PC-3 (cell line): ENCODE results near the gene CSH1.
"Not testable (repeated sequence)": the region's sequence is repeated elsewhere in the genome, so short reads cannot be mapped to it uniquely, and the experiment has no call there.

Experiments
- EZH2 ChIP-seq: fragments of 300-600 bp; sonication (generic); IDR thresholded peaks from one replicate; pipeline ENCODE4 v1.6.1; 2017; ENCODE audit warnings: antibody characterized with exemption, mild to moderate bottlenecking, low read length; ENCODE audit not compliant: unreplicated experiment
- EZH2phosphoT487 ChIP-seq: fragments of 300-600 bp; sonication (generic); IDR thresholded peaks from 2 replicates; pipeline ENCODE4 v1.6.1; 2018; ENCODE audit warnings: mild to moderate bottlenecking, antibody characterized with exemption, low read length, borderline replicate concordance
- TF ChIP-seq, protein P1 (sequence below): fragments of 300-600 bp; sonication (generic); conservative IDR thresholded peaks from 2 replicates; pipeline ENCODE4 v1.5.1; 2017; ENCODE audit warnings: antibody characterized with exemption, low read depth, mild to moderate bottlenecking, low read length

DNA sequence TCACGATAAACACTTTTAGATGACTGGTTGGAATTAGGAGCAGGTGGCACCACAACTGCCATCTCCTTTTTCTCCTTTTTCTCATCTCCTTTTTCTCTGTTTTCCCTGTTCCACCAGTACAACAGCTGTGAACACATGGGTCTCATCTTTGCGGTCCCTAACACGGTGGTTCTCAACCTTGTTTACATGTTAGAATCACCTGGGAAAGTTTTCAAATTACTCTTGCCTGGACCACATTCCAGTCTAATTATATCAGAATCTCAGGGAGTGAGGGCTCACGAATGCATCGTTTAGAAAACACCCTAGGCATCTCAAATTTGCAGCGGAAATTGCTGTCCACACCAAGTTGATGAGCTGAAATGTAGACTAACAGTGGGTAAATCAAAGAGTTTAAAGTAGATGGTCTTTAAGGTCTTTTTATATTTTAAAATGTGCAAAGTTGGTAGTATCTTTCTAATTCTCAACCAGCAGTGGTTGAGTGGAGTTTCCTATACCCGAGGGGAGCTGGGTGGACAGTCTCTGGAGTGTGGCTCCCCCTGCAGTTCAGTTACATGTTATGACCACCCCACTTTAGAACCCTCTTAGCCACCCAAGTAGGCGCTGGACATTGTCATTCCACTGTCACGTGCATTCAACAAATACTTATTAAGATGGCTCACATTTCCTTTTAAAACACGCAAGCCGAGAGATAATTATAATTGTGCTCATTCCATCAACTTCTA lies 3.9 kb downstream of the CSH1 start:
- TF ChIP-seq, protein P1, sequence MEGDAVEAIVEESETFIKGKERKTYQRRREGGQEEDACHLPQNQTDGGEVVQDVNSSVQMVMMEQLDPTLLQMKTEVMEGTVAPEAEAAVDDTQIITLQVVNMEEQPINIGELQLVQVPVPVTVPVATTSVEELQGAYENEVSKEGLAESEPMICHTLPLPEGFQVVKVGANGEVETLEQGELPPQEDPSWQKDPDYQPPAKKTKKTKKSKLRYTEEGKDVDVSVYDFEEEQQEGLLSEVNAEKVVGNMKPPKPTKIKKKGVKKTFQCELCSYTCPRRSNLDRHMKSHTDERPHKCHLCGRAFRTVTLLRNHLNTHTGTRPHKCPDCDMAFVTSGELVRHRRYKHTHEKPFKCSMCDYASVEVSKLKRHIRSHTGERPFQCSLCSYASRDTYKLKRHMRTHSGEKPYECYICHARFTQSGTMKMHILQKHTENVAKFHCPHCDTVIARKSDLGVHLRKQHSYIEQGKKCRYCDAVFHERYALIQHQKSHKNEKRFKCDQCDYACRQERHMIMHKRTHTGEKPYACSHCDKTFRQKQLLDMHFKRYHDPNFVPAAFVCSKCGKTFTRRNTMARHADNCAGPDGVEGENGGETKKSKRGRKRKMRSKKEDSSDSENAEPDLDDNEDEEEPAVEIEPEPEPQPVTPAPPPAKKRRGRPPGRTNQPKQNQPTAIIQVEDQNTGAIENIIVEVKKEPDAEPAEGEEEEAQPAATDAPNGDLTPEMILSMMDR, result not testable (repeated sequence)
- not testable (repeated sequence) for TF ChIP-seq EZH2, EZH2phosphoT487
